Skeletal muscle satellite cell (primary cell): ENCODE measurements around the gene SLC29A3.
"Not testable (repeated sequence)": the region's sequence is repeated elsewhere in the genome, so short reads cannot be mapped to it uniquely, and the experiment has no call there.

Experiments used
- H3K27me3 ChIP-seq: 2 replicates; pipeline ENCODE4 v1.7.0; 2013; ENCODE audit warnings: low read length; ENCODE audit not compliant: control insufficient read depth, insufficient read depth
- H3K36me3 ChIP-seq: 2 replicates; pipeline ENCODE4 v1.7.0; 2013; ENCODE audit warnings: mild to moderate bottlenecking, control low read depth, low read length; ENCODE audit not compliant: insufficient read depth
- H3K4me1 ChIP-seq: 2 replicates; pipeline ENCODE4 v1.7.0; 2013; ENCODE audit warnings: low read length; ENCODE audit not compliant: control insufficient read depth, insufficient read depth
- H3K4me2 ChIP-seq: 2 replicates; pipeline ENCODE4 v1.7.0; 2013; ENCODE audit warnings: mild to moderate bottlenecking, low read length
- H3K4me3 ChIP-seq: 2 replicates; pipeline ENCODE4 v1.7.0; 2013; ENCODE audit warnings: low read length
- H3K9ac ChIP-seq: 2 replicates; pipeline ENCODE4 v1.7.0; 2013; ENCODE audit warnings: mild to moderate bottlenecking, low read depth, low read length, moderate library complexity
- H3K9me3 ChIP-seq: replicated peaks from 2 replicates; pipeline ENCODE4 v1.7.0; 2013; ENCODE audit warnings: mild to moderate bottlenecking, control low read depth, low read length

SLC29A3 gene

DNA sequence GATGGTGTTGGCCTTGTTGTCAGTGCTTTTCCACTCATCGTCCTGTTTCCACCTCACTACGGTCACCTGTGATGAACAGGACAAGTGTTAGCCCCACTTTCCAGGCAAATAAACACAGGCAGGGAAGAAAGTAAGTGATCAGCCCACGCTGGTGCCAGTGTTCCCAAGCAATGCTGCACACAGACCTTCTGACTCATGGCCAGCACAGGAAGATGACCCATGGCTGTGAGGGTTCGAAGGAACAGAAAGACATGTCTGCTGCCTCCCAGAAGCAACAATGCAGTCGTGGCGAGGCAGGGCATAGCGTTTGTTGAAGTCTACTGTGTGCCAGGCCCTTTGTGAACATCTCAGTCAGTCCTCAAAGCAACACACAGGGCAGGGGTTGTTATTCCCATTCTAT lies 35.7 kb downstream of the SLC29A3 start:
- no peak overlapping the region for H3K9ac ChIP-seq
- peaks cover 4% of the 10 kb centered on the region for H3K27me3 ChIP-seq
- H3K4me1 ChIP-seq: peaks cover 7% of the 10 kb centered on the region
- no peaks in the 10 kb centered on the region for H3K9me3 ChIP-seq
- no peak overlapping the region for H3K4me2 ChIP-seq
- no peak overlapping the region for H3K4me3 ChIP-seq
- no peaks in the 10 kb centered on the region for H3K36me3 ChIP-seq

- no peak overlapping the region for H3K9ac ChIP-seq
- no peaks in the 10 kb centered on the region for H3K9me3 ChIP-seq
- H3K4me3 ChIP-seq: no peak overlapping the region
- H3K27me3 ChIP-seq: peaks cover 4% of the 10 kb centered on the region
- no peaks in the 10 kb centered on the region for H3K36me3 ChIP-seq
- H3K4me1 ChIP-seq: peaks cover 7% of the 10 kb centered on the region
- H3K4me2 ChIP-seq: no peak overlapping the region
Observed at GRCh38 chr10:71355886-71356285, 36.8 kb downstream of the SLC29A3 start.

DNA sequence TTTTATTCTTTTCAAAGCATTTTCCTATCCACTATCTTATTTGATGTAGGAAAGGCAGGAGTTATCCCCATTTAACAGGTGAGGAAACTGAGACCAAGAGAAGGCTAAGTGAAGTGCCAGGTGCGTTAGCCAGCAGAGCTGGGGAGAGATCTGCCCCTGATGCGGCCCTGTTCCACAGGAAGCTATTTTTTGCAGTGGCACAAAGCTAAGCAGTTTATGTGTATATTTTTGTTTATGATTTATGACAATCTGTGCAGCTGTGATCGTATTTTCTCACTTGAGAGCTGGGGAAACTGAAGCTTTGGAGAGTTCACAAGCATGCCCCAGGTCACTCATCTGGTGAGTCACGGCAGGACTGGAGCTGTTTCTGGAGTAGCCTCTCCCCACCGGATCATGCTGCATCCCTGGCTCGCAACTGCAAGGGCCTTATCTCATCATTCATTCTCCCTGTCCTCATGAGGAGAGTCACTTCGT lies 38.8 kb downstream of the SLC29A3 start:
- no peak overlapping the region for H3K4me2 ChIP-seq
- H3K4me3 ChIP-seq: no peak overlapping the region
- no peaks in the 10 kb centered on the region for H3K27me3 ChIP-seq
- no peaks in the 10 kb centered on the region for H3K9me3 ChIP-seq
- H3K36me3 ChIP-seq: no peaks in the 10 kb centered on the region
- peaks cover 7% of the 10 kb centered on the region for H3K4me1 ChIP-seq
- no peak overlapping the region for H3K9ac ChIP-seq

GRCh38 chr10:71358277-71358676 lies 39.2 kb downstream of the SLC29A3 start:
- Histone ChIP-seq H3K9me3 (no peaks in the 10 kb centered on the region), H3K4me1 (peaks cover 7% of the 10 kb centered on the region), H3K36me3 (no peaks in the 10 kb centered on the region), H3K4me3 (no peak overlapping the region), H3K9ac (no peak overlapping the region), H3K27me3 (no peaks in the 10 kb centered on the region), H3K4me2 (no peak overlapping the region)

- H3K27me3 ChIP-seq, H3K4me1 ChIP-seq, H3K9ac ChIP-seq, H3K4me3 ChIP-seq, H3K36me3 ChIP-seq, H3K9me3 ChIP-seq, H3K4me2 ChIP-seq: not testable (repeated sequence)
Observed at GRCh38 chr10:71358906-71359305, 39.8 kb downstream of the SLC29A3 start.

DNA sequence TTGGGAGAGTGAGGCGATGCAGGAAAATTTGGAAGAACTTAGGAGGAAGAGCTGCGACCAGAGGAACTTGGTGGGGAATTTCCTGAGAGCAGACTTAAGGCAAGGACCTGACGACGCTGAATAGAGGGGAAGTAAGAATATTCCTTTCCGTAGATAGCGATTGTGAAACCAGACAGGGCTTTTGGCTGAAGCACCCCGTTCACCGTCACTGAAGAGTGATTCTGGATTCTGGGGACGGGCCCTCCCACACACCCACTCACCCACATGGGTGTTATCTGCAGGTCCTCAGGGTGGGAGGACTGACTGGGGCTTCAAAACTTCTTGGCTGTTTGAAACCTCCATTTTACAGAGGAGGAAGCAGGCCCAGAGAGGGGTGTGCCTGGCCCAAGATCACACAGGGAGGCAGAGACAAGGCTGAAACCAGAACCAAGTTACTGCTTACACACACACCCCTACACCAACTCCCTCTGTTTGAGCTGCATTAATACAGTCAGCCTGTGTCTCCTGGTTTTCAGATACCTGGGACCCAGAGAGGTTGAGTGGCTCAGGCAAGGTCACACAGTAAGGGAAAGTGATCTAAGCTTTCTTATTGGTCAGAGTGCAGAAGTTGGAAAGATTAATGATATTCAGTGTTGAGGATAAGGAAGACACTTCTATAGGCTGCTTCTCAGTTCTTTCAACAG lies 40.4 kb downstream of the SLC29A3 start:
- H3K4me3 ChIP-seq: no peak overlapping the region
- H3K9ac ChIP-seq: no peak overlapping the region
- no peak overlapping the region for H3K4me2 ChIP-seq
- no peaks in the 10 kb centered on the region for H3K9me3 ChIP-seq
- no peaks in the 10 kb centered on the region for H3K27me3 ChIP-seq
- peaks cover 12% of the 10 kb centered on the region for H3K4me1 ChIP-seq
- H3K36me3 ChIP-seq: no peaks in the 10 kb centered on the region

GRCh38 chr10:71360735-71361134 lies 41.7 kb downstream of the SLC29A3 start:
- no peaks in the 10 kb centered on the region for H3K27me3 ChIP-seq
- H3K36me3 ChIP-seq: no peaks in the 10 kb centered on the region
- H3K9me3 ChIP-seq: no peaks in the 10 kb centered on the region
- peaks cover 14% of the 10 kb centered on the region for H3K4me1 ChIP-seq
- no peak overlapping the region for H3K4me3 ChIP-seq
- H3K9ac ChIP-seq: no peak overlapping the region
- H3K4me2 ChIP-seq: no peak overlapping the region

- H3K4me1 ChIP-seq: peaks cover 14% of the 10 kb centered on the region
- H3K4me2 ChIP-seq: no peak overlapping the region
- no peaks in the 10 kb centered on the region for H3K27me3 ChIP-seq
- no peaks in the 10 kb centered on the region for H3K36me3 ChIP-seq
- no peaks in the 10 kb centered on the region for H3K9me3 ChIP-seq
- H3K4me3 ChIP-seq: no peak overlapping the region
- no peak overlapping the region for H3K9ac ChIP-seq
Observed at GRCh38 chr10:71361581-71361980, 42.5 kb downstream of the SLC29A3 start.

- no peaks in the 10 kb centered on the region for H3K9me3 ChIP-seq
- no peak overlapping the region for H3K9ac ChIP-seq
- H3K27me3 ChIP-seq: no peaks in the 10 kb centered on the region
- H3K4me1 ChIP-seq: peaks cover 18% of the 10 kb centered on the region
- no peak overlapping the region for H3K4me2 ChIP-seq
- no peaks in the 10 kb centered on the region for H3K36me3 ChIP-seq
- H3K4me3 ChIP-seq: no peak overlapping the region
Observed at GRCh38 chr10:71362141-71362540, 43.1 kb downstream of the SLC29A3 start.

- no peak overlapping the region for H3K4me3 ChIP-seq
- no peaks in the 10 kb centered on the region for H3K27me3 ChIP-seq
- H3K9ac ChIP-seq: no peak overlapping the region
- no peaks in the 10 kb centered on the region for H3K9me3 ChIP-seq
- peaks cover 22% of the 10 kb centered on the region for H3K4me1 ChIP-seq
- no peaks in the 10 kb centered on the region for H3K36me3 ChIP-seq
- no peak overlapping the region for H3K4me2 ChIP-seq
Observed at GRCh38 chr10:71363936-71364335, 44.9 kb downstream of the SLC29A3 start.

- no peak overlapping the region for H3K4me2 ChIP-seq
- H3K27me3 ChIP-seq: peaks cover 10% of the 10 kb centered on the region
- H3K36me3 ChIP-seq: no peaks in the 10 kb centered on the region
- H3K4me1 ChIP-seq: peaks cover 22% of the 10 kb centered on the region
- H3K4me3 ChIP-seq: no peak overlapping the region
- H3K9me3 ChIP-seq: no peaks in the 10 kb centered on the region
- no peak overlapping the region for H3K9ac ChIP-seq
Observed at GRCh38 chr10:71365366-71365765, 46.3 kb downstream of the SLC29A3 start.

GRCh38 chr10:71366690-71367089 lies 47.6 kb downstream of the SLC29A3 start:
- Histone ChIP-seq H3K4me1 (peaks cover 22% of the 10 kb centered on the region), H3K4me2 (no peak overlapping the region), H3K9ac (no peak overlapping the region), H3K9me3 (no peaks in the 10 kb centered on the region), H3K4me3 (no peak overlapping the region), H3K36me3 (no peaks in the 10 kb centered on the region), H3K27me3 (peaks cover 18% of the 10 kb centered on the region)
